IMR-90 (cell line): ENCODE data around the gene SETX. TPM values are rescaled to one million over a fixed set of nuclear protein-coding genes. Genes with fewer than 3 reads are reported as not detected.

Source experiments
- ATAC-seq: fragments of 200-7000 bp; cut with Tn5 transposase; 2 replicates; pipeline ENCODE4 v1.9.1; 2020; ENCODE audit warnings: low read depth, mild to moderate bottlenecking, moderate library complexity
- BruUV-seq: library from RNA; stranded (reverse); fragments of 400-500 nt; replicated peaks from 2 replicates; lab custom pipeline; 2021; lab: Mats Ljungman, UMichigan
- CTCF ChIA-PET: fragments of 300-600 bp; formaldehyde crosslinking; extraction: SDS; loops from one replicate; lab custom pipeline; 2021; ENCODE audit warnings: antibody characterized with exemption; lab: Yijun Ruan, JAX
- POLR2A ChIA-PET: fragments of 300-600 bp; sonication (Branson Sonifier 250); formaldehyde crosslinking; loops from one replicate; lab custom pipeline; 2022; ENCODE audit warnings: antibody characterized with exemption; ENCODE audit not compliant: unreplicated experiment; lab: Charles Lee
- DNase-seq: peaks from one replicate; pipeline ENCODE4 v3.0.0; 2013
- H2AFZ ChIP-seq: replicated peaks from 2 replicates; pipeline ENCODE3; 2013; ENCODE audit warnings: low read length, mild to moderate bottlenecking; ENCODE audit not compliant: poor library complexity
- H2AK5ac ChIP-seq: 2 replicates; pipeline ENCODE4 v1.6.1; 2013; ENCODE audit warnings: low read depth, low read length, inconsistent platforms
- H2AK9ac ChIP-seq: replicated peaks from 2 replicates; pipeline ENCODE3; 2013; ENCODE audit warnings: mild to moderate bottlenecking, low read depth, low read length, moderate library complexity; ENCODE audit not compliant: poor library complexity
- H2BK120ac ChIP-seq: 2 replicates; pipeline ENCODE4 v1.6.1; 2013; ENCODE audit warnings: low read depth, low read length, inconsistent platforms
- H2BK15ac ChIP-seq: 3 replicates; pipeline ENCODE4 v1.6.1; 2013; ENCODE audit warnings: low read depth, low read length, inconsistent platforms
- H2BK20ac ChIP-seq: 2 replicates; pipeline ENCODE4 v1.6.1; 2013; ENCODE audit warnings: low read depth, mild to moderate bottlenecking, inconsistent platforms, low read length, moderate library complexity
- H2BK5ac ChIP-seq: 2 replicates; pipeline ENCODE4 v1.6.1; 2013; ENCODE audit warnings: mild to moderate bottlenecking, low read depth, low read length, inconsistent platforms; ENCODE audit not compliant: poor library complexity, severe bottlenecking
- H3K14ac ChIP-seq: replicated peaks from 2 replicates; pipeline ENCODE4 v1.6.1; 2013; ENCODE audit warnings: low read depth, low read length, inconsistent platforms
- H3K18ac ChIP-seq: 2 replicates; pipeline ENCODE4 v1.6.1; 2013; ENCODE audit warnings: low read depth, low read length, control low read depth
- H3K23ac ChIP-seq: 2 replicates; pipeline ENCODE4 v1.6.1; 2013; ENCODE audit warnings: low read depth, low read length, inconsistent platforms
- H3K27ac ChIP-seq: 2 replicates; pipeline ENCODE4 v1.5.1; 2013; ENCODE audit warnings: mild to moderate bottlenecking, control low read depth, low read length; ENCODE audit not compliant: insufficient read depth
- H3K27me3 ChIP-seq: 2 replicates; pipeline ENCODE4 v1.6.1; 2013; ENCODE audit warnings: low read length; ENCODE audit not compliant: control insufficient read depth, insufficient read depth
- H3K36me3 ChIP-seq: 2 replicates; pipeline ENCODE4 v1.6.1; 2013; ENCODE audit warnings: low read length, mixed read lengths; ENCODE audit not compliant: control insufficient read depth, insufficient read depth
- H3K4ac ChIP-seq: 2 replicates; pipeline ENCODE4 v1.6.1; 2013; ENCODE audit warnings: low read depth, low read length, inconsistent platforms
- H3K4me1 ChIP-seq: 2 replicates; pipeline ENCODE4 v1.6.1; 2013; ENCODE audit warnings: low read length, mixed read lengths; ENCODE audit not compliant: control insufficient read depth, insufficient read depth
- H3K4me2 ChIP-seq: 2 replicates; pipeline ENCODE4 v1.6.1; 2013; ENCODE audit warnings: low read depth, mild to moderate bottlenecking, control low read depth, low read length, moderate library complexity
- H3K4me3 ChIP-seq: 2 replicates; pipeline ENCODE4 v1.5.1; 2013; ENCODE audit warnings: low read depth, mild to moderate bottlenecking, control low read depth, low read length, moderate library complexity; ENCODE audit not compliant: insufficient read depth
- H3K56ac ChIP-seq: 2 replicates; pipeline ENCODE4 v1.6.1; 2013; ENCODE audit warnings: low read length, inconsistent platforms; ENCODE audit not compliant: insufficient read depth; ENCODE audit errors: extremely low read depth
- H3K79me1 ChIP-seq, 2 experiments: 2 replicates each; pipeline ENCODE4 v1.6.1; 2013; ENCODE audit warnings: low read length in 2 of 2, inconsistent platforms in 1 of 2, low read depth in 1 of 2
- H3K9ac ChIP-seq: 2 replicates; pipeline ENCODE4 v1.6.1; 2013; ENCODE audit warnings: low read depth, low read length, control low read depth
- H3K9me1 ChIP-seq: 2 replicates; pipeline ENCODE4 v1.6.1; 2013; ENCODE audit warnings: low read length, inconsistent platforms; ENCODE audit not compliant: insufficient read depth
- H3K9me3 ChIP-seq: 2 replicates; pipeline ENCODE4 v1.6.1; 2013; ENCODE audit warnings: low read length; ENCODE audit not compliant: control insufficient read depth, insufficient read depth
- H4K20me1 ChIP-seq: 2 replicates; pipeline ENCODE4 v1.6.1; 2013; ENCODE audit warnings: low read length, inconsistent platforms; ENCODE audit not compliant: insufficient read depth
- H4K5ac ChIP-seq: 2 replicates; pipeline ENCODE4 v1.6.1; 2013; ENCODE audit warnings: mild to moderate bottlenecking, low read depth, low read length, control low read depth
- H4K8ac ChIP-seq, 2 experiments: 2 replicates each; pipeline ENCODE4 v1.6.1; 2013; ENCODE audit warnings: low read depth in 2 of 2, low read length in 2 of 2, control low read depth in 1 of 2, inconsistent platforms in 1 of 2
- H4K91ac ChIP-seq: 2 replicates; pipeline ENCODE4 v1.6.1; 2013; ENCODE audit warnings: low read depth, low read length, inconsistent platforms; ENCODE audit not compliant: insufficient read depth
- CEBPB ChIP-seq: IDR thresholded peaks from 2 replicates; pipeline ENCODE4 v1.6.1; 2012; ENCODE audit warnings: low read depth, low read length, improper control_type of control experiment
- CHD1 ChIP-seq: IDR thresholded peaks from 2 replicates; pipeline ENCODE4 v1.6.1; 2012; ENCODE audit warnings: low read depth, low read length, improper control_type of control experiment
- CTCF ChIP-seq: conservative IDR thresholded peaks from 2 replicates; pipeline ENCODE4 v1.5.1; 2012; ENCODE audit warnings: mild to moderate bottlenecking, low read depth, low read length, improper control_type of control experiment
- POLR2A ChIP-seq: IDR thresholded peaks from 2 replicates; pipeline ENCODE4 v1.6.1; 2012; ENCODE audit warnings: mild to moderate bottlenecking, low read depth, low read length
- RCOR1 ChIP-seq: IDR thresholded peaks from 2 replicates; pipeline ENCODE4 v1.6.1; 2012; ENCODE audit warnings: mild to moderate bottlenecking, low read length, improper control_type of control experiment; ENCODE audit not compliant: insufficient replicate concordance
- SMC3 ChIP-seq: fragments of 150-350 bp; IDR thresholded peaks from 2 replicates; pipeline ENCODE4 v1.6.1; 2016; ENCODE audit warnings: low read depth, mild to moderate bottlenecking, antibody characterized with exemption, low read length, moderate library complexity
- WGBS, 2 experiments: methylation state at CpG; one replicate each; pipeline versions ENCODE4 v1.1.5 to v1.1.7; 2013; ENCODE audit warnings: missing lambda C conversion rate in 2 of 2; ENCODE audit not compliant: insufficient read length in 1 of 2; ENCODE audit errors: extremely low coverage in 2 of 2; 5-methylcytosine and 5-hydroxymethylcytosine counted together
- dilution Hi-C: fragments of 300-500 bp; cut with HindIII; formaldehyde crosslinking; loops from one replicate; pipeline ENCODE4 v1.14.3; 2018; ENCODE audit warnings: low sequenced_read_pairs; ENCODE audit not compliant: unreplicated experiment
- in situ Hi-C: fragments of 300-500 bp; cut with MboI; formaldehyde crosslinking; loops from 3 replicates; pipeline ENCODE4 v1.14.3; 2019; ENCODE audit warnings: low sequenced_read_pairs, inconsistent platforms, mixed read lengths
- intact Hi-C: fragments of 100-400 bp; cut with micrococcal nuclease; formaldehyde crosslinking; loops from 2 replicates; pipeline ENCODE4 v1.10.0; 2022
- polyA plus RNA-seq, 3 experiments: library from polyadenylated mRNA; depleted of rRNA; stranded (reverse); fragments of >200 nt; gene quantifications; 2 replicates each; pipeline ENCODE4 v1.2.3, GENCODE V29; 2012; ENCODE audit warnings: low replicate concordance in 1 of 3
- total RNA-seq: library from RNA; depleted of rRNA; stranded (reverse); fragments of >200 nt; gene quantifications from 2 replicates; pipeline ENCODE4 v1.2.3, GENCODE V29; 2012

SETX gene
- total and polyA plus RNA-seq, 2 of the 4 experiments (the other 2 are of a cell fraction): 13.1 to 55.0 TPM

GRCh38 chr9:132401824-132402223, 47.0 kb upstream of the SETX start:
- TF ChIP-seq CHD1: no peak
- no peak for TF ChIP-seq POLR2A
- TF ChIP-seq CTCF: no peak
- TF ChIP-seq RCOR1: no peak
- TF ChIP-seq SMC3: no peak
- no peak for TF ChIP-seq CEBPB
- no TSS peak for BruUV-seq
- no peak overlapping the region for H3K4me3 ChIP-seq
- H4K20me1 ChIP-seq: no peaks in the 10 kb centered on the region
- H2AK5ac ChIP-seq: no peak overlapping the region
- no peak overlapping the region for H3K4ac ChIP-seq
- H3K9me1 ChIP-seq: peaks cover under 1% of the 10 kb centered on the region; the same call in 1 of the 2 replicates
- no peak for DNase-seq
- H3K9me3 ChIP-seq: no peaks in the 10 kb centered on the region
- CTCF ChIA-PET: no interaction called here
- POLR2A ChIA-PET: no interaction called here
- no peak overlapping the region for H2BK20ac ChIP-seq
- H2BK120ac ChIP-seq: no peak overlapping the region
- in situ Hi-C loops: no loop called here
- no CpG with 5 or more reads among the region's 4 CpGs for WGBS, 2 experiments
- H3K14ac ChIP-seq: no peak overlapping the region
- no peak overlapping the region for H3K18ac ChIP-seq
- H3K79me1 ChIP-seq: peaks cover 28 to 32% of the 10 kb centered on the region in 2 experiments
- H3K27ac ChIP-seq: no peak overlapping the region
- dilution Hi-C loops: no loop called here
- H4K91ac ChIP-seq: no peak overlapping the region
- no peaks in the 10 kb centered on the region; the same call in 1 of the 2 replicates for H3K4me1 ChIP-seq
- no peak overlapping the region for H3K23ac ChIP-seq
- H4K5ac ChIP-seq: no peak overlapping the region
- no peak overlapping the region for H3K9ac ChIP-seq
- intact Hi-C loops: no loop called here
- peaks cover 30% of the 10 kb centered on the region for H3K36me3 ChIP-seq
- no peak overlapping the region for H4K8ac ChIP-seq
- H3K27me3 ChIP-seq: no peaks in the 10 kb centered on the region
- H2BK5ac ChIP-seq: no peak overlapping the region
- no peak overlapping the region for H3K56ac ChIP-seq
- H2AFZ ChIP-seq: no peak overlapping the region
- no peak overlapping the region for H2AK9ac ChIP-seq
- no peak for ATAC-seq
- H2BK15ac ChIP-seq: no peak overlapping the region
- no peak overlapping the region for H3K4me2 ChIP-seq
